Measurements from ENCODE around the gene OR6B2.
"Not testable (repeated sequence)": the region's sequence is repeated elsewhere in the genome, so short reads cannot be mapped to it uniquely, and the experiment has no call there.

The OR6B2 gene

GRCh38 chr2:240052524-240052923, 22.3 kb upstream of the OR6B2 start:
- no peak overlapping the region for H3K4me3 ChIP-seq (ENCODE audit: low read length)
- no peak for TF ChIP-seq CTCF (conservative IDR thresholded peaks at IDR 0.05; ENCODE audit: low read length)
- DNase-seq (ENCODE audit: low read depth): no peak

- TF ChIP-seq CTCF (conservative IDR thresholded peaks at IDR 0.05; ENCODE audit: low read length): no peak
- DNase-seq (ENCODE audit: low read depth): peak; percentile 4
- no peak overlapping the region for H3K4me3 ChIP-seq (ENCODE audit: low read length)
Observed at GRCh38 chr2:240051697-240052096, 21.5 kb upstream of the OR6B2 start.

GRCh38 chr2:240050278-240050677, 20.0 kb upstream of the OR6B2 start:
- no peak for DNase-seq (ENCODE audit: low read depth)
- no peak for TF ChIP-seq CTCF (conservative IDR thresholded peaks at IDR 0.05; ENCODE audit: low read length)
- H3K4me3 ChIP-seq (ENCODE audit: low read length): no peak overlapping the region

- no peak for TF ChIP-seq CTCF (conservative IDR thresholded peaks at IDR 0.05; ENCODE audit: low read length)
- DNase-seq (ENCODE audit: low read depth): no peak
- H3K4me3 ChIP-seq (ENCODE audit: low read length): no peak overlapping the region
Observed at GRCh38 chr2:240048237-240048636, 18.0 kb upstream of the OR6B2 start.

GRCh38 chr2:240045098-240045497, 14.9 kb upstream of the OR6B2 start:
- DNase-seq (ENCODE audit: low read depth): no peak
- no peak for TF ChIP-seq CTCF (conservative IDR thresholded peaks at IDR 0.05; ENCODE audit: low read length)
- H3K4me3 ChIP-seq (ENCODE audit: low read length): no peak overlapping the region

GRCh38 chr2:240044096-240044495, 13.9 kb upstream of the OR6B2 start:
- not testable (repeated sequence) for H3K4me3 ChIP-seq (ENCODE audit: low read length); DNase-seq (ENCODE audit: low read depth)

GRCh38 chr2:240043279-240043989, 13.2 kb upstream of the OR6B2 start:
- no peak overlapping the region for H3K4me3 ChIP-seq (ENCODE audit: low read length)
- TF ChIP-seq CTCF (conservative IDR thresholded peaks at IDR 0.05; ENCODE audit: low read length): no peak
- DNase-seq (ENCODE audit: low read depth): no peak
